HEK293 (cell line): Measurements from ENCODE around the gene PRRC2B.

Experiments
- CTCF ChIP-seq: fragments of 450-650 bp; formaldehyde crosslinking; IDR thresholded peaks from 2 replicates; pipeline ENCODE4 v1.5.1; 2016; ENCODE audit warnings: missing biosample characterization, missing genetic modification characterization
- HOXA7 ChIP-seq: sonication (generic); formaldehyde crosslinking; IDR thresholded peaks from 2 replicates; pipeline ENCODE4 v1.8.1; 2022; ENCODE audit warnings: missing genetic modification reagents, borderline replicate concordance
- MZF1 ChIP-seq: fragments of 450-650 bp; formaldehyde crosslinking; IDR thresholded peaks from 2 replicates; pipeline ENCODE4 v1.5.1; 2017; ENCODE audit warnings: missing biosample characterization, missing genetic modification characterization, borderline replicate concordance
- ZNF274 ChIP-seq, 2 experiments: fragments of 200-500 bp in 1 of 2; fragments of 450-650 bp in 1 of 2; sonication (Bioruptor generic) in 1 of 2; formaldehyde crosslinking in 1 of 2; IDR thresholded peaks; 2 replicates each; pipeline versions ENCODE4 v1.5.1 to v1.6.1; 2014 to 2016; ENCODE audit warnings: borderline replicate concordance in 1 of 2, inconsistent platforms in 1 of 2, low read length in 1 of 2, missing biosample characterization in 1 of 2, missing genetic modification characterization in 1 of 2
- ZNF391 ChIP-seq: fragments of 450-650 bp; formaldehyde crosslinking; IDR thresholded peaks from 2 replicates; pipeline ENCODE4 v1.5.1; 2016; ENCODE audit warnings: low read depth, missing biosample characterization, missing genetic modification characterization, borderline replicate concordance
- ZNF664 ChIP-seq: fragments of 450-650 bp; formaldehyde crosslinking; IDR thresholded peaks from 2 replicates; pipeline ENCODE4 v1.5.1; 2016; ENCODE audit warnings: missing biosample characterization, missing genetic modification characterization
- ZNF692 ChIP-seq: fragments of 450-650 bp; formaldehyde crosslinking; IDR thresholded peaks from 2 replicates; pipeline ENCODE4 v1.5.1; 2016; ENCODE audit warnings: missing biosample characterization, missing genetic modification characterization
- TF ChIP-seq, protein P1 (sequence below): fragments of 450-650 bp; formaldehyde crosslinking; IDR thresholded peaks from 2 replicates; pipeline ENCODE4 v1.5.1; 2016; ENCODE audit warnings: missing biosample characterization, missing genetic modification characterization, low read depth

GRCh38 chr9:131382850-131383729 is 10.8 kb upstream of the PRRC2B start:
- TF ChIP-seq CTCF (tag by site-specific recombination) (no peak), HOXA7 (no peak), ZNF391 (no peak), ZNF274 (IDR thresholded peaks at IDR 0.05; ENCODE audit: low read length) (no peak), ZNF274 (tag by site-specific recombination; IDR thresholded peaks at IDR 0.05; ENCODE audit: borderline replicate concordance) (no peak), ZNF664 (tag by site-specific recombination) (no peak), ZNF692 (peak; percentile 38; the same call in 1 of the 2 replicates), MZF1 (tag by site-specific recombination) (peak; percentile 74; the same call in 1 of the 2 replicates)
- TF ChIP-seq, protein P1, sequence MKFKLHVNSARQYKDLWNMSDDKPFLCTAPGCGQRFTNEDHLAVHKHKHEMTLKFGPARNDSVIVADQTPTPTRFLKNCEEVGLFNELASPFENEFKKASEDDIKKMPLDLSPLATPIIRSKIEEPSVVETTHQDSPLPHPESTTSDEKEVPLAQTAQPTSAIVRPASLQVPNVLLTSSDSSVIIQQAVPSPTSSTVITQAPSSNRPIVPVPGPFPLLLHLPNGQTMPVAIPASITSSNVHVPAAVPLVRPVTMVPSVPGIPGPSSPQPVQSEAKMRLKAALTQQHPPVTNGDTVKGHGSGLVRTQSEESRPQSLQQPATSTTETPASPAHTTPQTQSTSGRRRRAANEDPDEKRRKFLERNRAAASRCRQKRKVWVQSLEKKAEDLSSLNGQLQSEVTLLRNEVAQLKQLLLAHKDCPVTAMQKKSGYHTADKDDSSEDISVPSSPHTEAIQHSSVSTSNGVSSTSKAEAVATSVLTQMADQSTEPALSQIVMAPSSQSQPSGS (tag by site-specific recombination): no peak
